RKO (cell line): Measurements from ENCODE around the gene TMEM120A.

Experiments used
- DNase-seq: peaks from one replicate; pipeline ENCODE4 v3.0.0-alpha.2; 2016; ENCODE audit warnings: low spot score

The TMEM120A gene

DNA sequence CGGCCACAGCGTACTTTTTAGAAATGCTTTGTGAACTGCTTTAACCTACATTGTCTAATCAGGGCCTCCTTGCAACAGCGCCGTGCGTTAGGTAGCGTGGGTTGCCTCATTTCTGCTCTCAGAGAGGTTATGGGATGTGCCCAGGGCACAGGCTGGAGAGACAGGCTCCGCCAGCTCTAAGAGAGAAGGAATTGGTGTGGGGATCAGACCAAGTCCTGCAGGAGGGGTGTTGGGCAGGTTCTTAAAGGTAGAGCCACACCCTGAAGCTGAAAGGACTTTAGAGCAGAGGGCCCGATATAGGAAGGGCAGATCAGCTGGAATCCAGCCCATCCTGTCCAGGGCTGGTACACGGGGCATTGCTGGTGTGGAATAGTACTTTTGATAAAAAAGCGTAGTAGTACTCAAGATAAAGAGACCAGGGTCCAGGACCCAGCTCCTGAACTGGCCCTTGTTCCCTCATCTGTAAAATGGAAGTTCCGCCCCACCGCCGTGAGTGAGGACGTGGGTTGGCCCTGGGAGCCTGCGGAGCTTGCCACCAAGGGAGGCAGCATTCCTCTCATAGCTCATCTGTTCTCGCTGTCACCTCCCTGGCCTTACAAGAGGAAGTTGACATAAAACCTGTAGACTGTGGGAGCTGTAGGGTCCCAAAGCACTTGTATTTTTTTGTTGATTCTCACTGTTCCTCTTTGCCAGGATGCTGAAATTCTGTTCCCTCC lies 37.2 kb downstream of the TMEM120A start:
- no peak for DNase-seq

DNA sequence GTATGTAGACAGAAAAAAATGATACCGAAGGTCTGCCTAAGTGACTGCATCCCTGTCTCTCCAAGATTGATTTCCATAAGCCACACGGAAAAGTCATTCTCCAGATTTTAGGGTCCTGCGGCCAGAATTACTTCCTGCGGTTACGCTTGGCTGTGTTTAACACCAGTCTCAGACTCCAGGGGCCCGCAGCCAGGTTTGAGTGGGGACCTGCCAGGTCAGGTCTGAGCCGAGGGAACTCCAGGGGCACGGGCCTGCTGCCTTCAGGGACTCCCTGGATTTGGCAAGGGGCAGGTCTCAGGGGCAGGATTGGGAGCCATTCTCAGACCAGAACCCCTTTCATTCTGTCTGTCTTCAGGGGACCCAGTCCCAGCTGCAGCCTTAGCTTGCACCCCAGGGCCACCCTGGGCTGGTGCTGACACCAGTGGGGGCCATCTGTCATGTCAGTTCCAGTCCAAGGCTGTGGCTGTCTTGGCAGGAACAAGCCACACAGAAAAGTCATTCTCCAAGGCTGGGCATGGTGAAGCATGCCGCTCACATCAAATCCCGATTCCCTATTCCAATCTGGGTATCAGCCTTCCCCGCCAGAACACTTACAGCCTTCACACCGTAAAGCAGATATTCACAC lies 39.0 kb downstream of the TMEM120A start:
- no peak for DNase-seq

DNA sequence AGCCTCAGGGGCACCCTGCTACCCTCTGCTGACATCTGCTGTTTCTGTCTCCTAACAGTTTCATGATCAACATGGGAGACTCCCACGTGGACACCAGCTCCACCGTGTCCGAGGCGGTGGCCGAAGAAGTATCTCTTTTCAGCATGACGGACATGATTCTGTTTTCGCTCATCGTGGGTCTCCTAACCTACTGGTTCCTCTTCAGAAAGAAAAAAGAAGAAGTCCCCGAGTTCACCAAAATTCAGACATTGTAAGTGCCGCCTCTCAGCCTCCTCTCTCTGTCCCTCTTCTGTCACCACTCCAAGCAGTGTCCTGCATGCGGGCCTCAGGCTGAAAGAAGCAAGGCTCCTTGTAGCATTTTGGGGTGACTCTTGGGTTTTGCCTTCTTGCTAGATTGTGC lies 40.5 kb downstream of the TMEM120A start:
- no peak for DNase-seq

DNA sequence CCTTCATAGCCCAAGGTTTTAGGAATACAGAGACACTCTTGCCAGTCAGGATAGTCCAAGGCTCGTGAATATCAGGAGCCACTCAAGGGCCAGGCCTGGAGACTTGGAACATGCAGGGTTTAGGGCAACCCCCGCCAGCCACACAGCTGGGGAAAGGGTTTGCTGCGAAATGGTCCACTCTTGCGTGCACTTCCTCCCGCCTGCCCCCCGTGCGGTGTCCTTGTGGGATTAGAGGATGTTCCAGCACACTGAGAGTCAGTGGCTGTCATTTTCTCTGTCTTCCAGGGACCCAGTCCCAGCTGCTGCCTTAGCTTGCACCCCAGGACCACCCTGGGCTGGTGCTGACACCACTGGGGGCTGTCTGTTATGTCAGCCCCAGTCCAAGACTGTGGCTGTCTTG lies 41.0 kb downstream of the TMEM120A start:
- no peak for DNase-seq

DNA sequence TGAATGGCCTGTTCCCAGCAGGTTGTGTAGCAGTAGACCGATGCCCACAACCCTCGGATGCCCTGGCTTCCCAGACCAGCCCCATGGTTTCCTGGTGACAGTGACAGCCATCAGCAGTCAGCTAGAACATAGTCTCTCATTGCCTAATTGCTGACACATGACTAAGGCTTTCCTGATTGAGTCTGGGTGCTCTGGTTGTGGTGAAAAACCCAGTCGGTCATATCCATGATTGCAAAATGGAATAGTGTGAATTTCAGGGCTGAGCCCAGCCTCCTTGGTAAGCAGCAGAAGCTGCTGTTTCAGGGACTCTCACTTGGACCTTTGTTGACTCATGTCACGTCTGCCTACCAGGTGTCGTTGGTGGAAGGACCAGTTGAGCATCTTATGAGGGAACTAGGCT lies 42.9 kb downstream of the TMEM120A start:
- DNase-seq, result no peak

DNA sequence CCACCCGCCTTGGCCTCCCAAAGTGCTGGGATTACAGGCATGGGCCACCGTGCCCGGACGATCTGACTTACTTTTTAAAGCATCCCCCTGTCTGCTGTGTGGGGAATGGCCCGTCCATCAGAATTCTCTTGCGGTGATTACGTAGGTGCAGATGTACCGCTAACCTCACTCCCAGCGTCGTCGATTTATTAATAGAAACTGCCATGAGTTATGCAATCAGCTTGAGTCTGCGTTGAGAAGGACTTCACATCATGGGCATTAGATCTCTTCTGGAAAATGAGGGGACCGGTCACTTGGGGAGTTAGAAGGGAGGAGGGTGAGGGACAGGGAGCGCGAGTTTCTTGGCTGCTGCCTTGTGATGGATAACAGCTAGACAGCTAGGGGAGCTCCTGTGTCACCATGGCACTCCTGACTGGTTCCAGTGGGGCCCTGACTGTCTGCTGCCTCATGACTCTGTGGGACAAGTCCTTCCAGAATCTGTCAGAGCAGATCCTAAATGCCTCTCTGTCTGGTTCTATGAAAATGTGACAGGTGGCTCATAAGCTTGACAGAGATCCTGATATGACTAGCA lies 44.2 kb downstream of the TMEM120A start:
- no peak for DNase-seq

DNA sequence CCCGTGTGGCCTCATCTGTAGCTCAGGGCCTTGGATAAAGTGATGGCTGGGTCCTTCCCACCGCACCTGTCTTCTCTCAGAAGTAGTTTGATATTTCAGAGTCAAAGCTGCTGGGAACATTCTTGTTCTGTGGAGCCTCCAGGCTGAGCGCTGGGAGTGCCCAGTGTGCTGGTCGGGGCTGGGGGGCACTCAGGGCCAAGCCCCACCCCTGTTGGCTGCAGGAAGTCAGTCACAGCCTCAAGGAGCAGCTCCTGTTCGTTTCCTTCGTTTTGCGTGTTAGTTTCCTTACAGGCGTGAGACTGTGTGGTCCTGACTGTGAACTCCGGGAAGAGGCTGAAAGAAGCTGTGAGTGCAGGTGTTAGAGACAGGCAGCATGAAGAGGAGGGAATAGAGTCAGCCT lies 46.2 kb downstream of the TMEM120A start:
- DNase-seq, result no peak

DNA sequence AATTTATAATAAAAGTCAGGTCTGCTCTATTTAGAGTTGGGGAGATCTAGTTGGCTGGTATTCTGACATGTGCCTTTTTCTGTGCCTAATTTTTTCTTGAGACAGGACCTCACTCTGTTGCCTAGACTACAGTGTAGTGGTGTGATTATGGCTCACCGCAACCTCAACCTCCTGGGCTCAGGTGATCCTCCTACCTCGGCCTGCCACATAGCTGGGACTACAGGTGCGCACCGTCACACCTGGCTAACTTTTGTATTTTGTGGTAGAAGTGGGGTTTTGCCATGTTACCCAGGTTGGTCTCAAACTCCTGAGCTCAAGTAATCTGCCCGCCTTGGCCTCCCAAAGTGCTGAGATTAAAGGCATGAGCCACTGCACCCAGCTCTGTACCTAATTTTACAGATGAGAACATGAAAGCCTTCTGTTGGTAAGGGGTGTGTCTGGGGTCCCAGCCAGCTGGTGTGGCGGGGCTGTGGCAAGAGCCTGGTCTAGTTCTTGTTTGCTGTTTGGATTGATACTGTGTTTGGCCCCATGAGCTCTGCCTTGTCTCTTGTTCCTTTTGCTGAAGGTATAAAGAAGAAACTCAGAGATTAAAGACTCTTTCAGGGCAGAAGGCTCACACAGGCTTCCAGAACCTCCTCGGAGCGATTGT lies 48.1 kb downstream of the TMEM120A start:
- DNase-seq, result no peak

DNA sequence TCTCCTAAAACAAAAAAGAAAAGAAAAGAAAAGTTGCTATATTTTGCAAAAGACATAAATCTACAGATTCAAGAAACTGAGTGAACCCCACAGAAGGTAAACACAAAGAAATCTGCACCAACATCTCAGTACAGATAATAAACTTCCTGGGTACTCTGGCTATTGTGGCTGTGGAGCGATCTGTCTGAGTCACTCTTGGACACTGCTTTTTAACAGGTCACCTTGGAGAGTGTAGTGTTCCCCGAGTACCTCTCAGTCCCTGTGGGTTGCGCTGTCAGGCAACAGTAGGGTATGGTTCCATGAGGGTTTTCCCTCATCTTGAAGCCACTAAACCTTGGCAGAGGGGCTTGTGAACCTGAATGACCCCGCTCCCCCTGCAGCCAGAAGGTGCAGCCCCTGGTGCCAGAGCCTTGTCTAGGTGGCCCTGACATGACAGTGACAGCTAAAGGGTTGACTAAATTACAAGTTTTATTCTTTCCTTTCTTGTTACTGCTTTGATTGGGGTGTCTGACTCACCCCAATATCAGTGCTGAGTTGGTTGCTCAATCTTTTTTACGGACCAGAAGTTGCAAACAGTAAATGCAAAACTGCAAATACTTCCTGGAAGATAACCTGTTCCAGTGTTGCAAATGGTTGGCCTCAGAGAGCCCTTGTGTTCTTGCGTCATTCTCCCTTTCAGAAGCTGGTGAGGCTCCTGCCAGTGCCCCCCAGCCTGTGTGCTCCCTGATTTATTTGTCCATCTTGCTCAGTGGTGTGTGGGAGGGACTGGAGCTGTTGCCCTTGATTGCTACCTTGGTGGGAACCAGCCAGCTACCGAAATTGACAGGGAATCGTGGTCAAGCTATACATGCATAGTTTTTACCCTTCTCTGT lies 48.9 kb downstream of the TMEM120A start:
- DNase-seq, result no peak

DNA sequence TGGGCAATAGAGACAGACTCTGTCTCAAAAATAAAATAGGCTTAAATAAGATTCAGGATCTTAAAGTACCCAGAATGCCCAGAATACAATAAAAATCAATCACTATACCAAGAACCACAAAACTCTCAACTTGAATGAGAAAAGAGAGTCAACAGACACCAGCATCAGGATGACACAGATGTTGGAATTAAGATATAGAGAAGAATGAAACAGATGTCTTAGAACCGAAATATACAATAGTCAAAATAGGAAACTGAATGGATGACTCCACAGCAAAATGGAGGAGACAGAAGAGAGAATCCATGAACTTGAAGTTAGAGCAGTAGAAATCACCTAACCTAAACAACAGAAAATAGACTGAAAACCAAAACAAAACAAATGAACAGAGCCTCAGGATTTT lies 49.9 kb downstream of the TMEM120A start:
- DNase-seq, result no peak

DNA sequence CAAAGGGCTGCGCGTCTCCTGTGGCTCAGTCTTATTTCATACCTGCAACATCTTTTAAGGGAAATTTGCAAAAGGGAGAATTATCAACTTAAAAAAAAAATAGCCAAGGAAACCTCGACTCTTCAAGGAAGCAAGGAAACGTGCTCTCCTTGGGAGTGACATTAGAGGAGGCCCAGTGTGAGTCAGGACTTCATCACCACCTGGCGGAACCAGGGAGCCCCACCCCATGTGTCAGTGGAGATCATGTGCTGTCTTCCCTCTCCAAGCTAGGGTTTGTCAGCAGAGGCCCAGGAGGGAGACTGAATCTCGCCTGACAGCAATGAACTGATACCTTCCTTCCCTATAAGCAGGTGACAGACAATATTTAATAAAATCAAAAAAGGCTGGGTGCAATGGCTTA lies 50.5 kb downstream of the TMEM120A start:
- peak; percentile 80 for DNase-seq

DNA sequence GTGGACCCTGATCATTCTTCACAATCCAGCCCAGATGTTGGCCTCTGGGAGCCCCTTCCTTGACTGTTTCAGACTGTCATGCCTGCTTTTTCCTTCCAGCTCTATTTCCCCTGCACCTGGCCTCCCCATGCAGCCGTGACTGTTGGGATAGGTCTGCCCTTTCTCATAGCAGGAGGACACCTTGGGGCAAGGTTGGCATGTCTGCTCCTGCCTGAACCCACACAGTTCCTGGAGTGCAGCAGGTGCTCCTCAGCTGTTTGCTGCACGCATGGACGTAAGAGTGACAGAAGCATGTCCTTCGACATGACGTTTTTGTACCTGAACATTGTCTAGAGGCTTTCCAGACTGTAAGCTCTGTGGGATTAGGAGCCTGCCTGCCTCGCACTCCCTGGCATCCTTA lies 55.5 kb downstream of the TMEM120A start:
- no peak for DNase-seq

DNA sequence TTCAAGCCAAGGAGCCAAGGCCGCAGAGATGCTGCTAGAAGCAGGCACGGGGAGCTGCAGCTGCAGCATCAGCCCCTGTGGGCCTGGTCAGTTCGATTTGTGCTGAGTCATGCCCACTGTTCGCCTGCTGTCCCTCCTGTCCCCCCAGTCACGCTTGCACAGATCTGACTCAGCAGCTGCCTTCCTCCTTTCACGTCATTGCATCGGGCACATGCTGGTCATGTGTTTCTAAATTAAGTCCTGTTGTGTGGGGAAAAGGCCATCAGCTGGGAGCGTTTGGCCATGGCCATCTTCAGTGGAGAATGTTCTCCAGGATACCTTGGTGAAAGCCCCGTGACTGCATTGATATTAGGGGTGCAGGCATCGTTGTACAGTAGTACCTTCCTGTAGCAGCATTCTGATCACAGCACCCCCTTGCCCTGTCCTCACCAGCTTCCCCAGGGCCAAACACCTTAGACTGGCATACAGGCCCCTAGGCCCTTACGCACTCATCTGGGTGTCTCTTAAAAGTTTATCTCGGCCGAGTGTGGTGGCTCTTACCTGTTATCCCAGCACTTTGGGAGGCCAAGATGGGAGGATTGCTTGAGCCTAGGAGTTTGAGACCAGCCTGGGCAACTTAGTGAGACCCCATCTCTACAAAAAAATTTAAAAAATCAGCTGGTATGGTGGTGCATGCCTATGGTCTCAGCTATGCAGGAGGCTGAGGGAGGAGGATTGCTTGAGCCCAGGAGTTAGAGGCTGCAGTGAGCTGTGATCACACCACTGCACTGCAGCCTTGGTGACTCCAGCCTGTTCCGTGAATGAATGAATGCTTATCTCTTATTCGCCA lies 56.2 kb downstream of the TMEM120A start:
- peak; percentile 75 for DNase-seq
